ENCODE data around the gene MAU2.

DNA sequence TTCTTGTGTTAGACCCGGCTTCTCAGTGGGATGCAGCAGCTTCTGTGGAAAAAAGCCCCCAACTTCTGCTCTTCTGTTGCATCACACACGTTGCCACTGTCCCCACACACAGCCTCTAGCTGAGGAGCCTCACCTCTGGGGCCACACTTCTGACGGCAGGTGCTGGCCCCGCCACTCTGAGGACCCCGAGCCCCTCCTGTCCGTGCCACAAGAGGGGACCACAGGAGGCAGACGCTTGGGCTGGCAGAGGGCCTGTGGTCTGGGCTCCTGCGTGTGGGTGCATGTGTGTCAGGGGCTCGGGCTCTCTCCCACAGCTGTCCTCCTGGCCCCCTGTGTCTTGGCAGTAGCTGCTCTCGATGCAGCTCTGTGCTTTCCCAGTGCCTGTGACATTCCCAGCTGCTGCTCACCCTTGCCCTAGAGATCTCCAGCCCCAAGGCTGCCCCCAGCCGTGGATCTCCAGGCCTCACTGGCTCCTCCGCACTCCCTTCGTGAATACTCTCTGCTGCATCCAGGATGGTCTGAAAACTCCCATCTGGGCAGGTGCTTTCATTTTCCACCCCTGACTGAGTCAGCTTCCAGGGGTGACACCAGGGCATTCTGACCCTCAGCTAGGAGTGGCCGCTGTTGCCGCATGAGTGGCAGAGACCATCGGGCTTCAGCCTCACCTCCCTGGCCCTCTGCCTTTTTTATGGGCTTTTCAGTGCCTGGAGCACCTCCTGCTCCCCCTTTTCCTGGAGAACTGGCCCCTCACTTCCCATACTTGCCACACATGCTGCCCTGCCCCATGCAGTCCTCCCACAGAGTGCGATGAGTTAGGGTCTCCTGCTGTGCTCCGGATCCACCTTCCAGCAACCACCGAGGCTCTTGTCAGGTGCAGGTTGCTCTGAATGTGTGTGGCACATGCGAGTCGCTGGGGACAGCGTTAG lies 13.7 kb downstream of the MAU2 start:
- TF ChIP-seq CTCF (conservative IDR thresholded peaks at IDR 0.05), result no peak
- no peak for TF ChIP-seq ZFX (IDR thresholded peaks at IDR 0.05)

All from C4-2B (cell line).